ENCODE results near the gene DAPP1. TPM values are rescaled to one million over a fixed set of nuclear protein-coding genes. Genes with fewer than 3 reads are reported as not detected.
"Not testable (repeated sequence)": the region's sequence is repeated elsewhere in the genome, so short reads cannot be mapped to it uniquely, and the experiment has no call there.

Gene DAPP1
- total RNA-seq, 1 donor from 2014 or later, result 9.1 TPM

- no peak for DNase-seq (ENCODE audit: low spot score)
Observed at GRCh38 chr4:99824070-99824599, 7.5 kb downstream of the DAPP1 start.

- no peak for DNase-seq (ENCODE audit: low spot score)
Observed at GRCh38 chr4:99825272-99825671, 8.6 kb downstream of the DAPP1 start.

GRCh38 chr4:99826016-99826415, 9.4 kb downstream of the DAPP1 start:
- DNase-seq (ENCODE audit: low spot score), result no peak

GRCh38 chr4:99827454-99827853, 10.8 kb downstream of the DAPP1 start:
- no peak for DNase-seq (ENCODE audit: low spot score)

GRCh38 chr4:99827857-99828256, 11.2 kb downstream of the DAPP1 start:
- no peak for DNase-seq (ENCODE audit: low spot score)

GRCh38 chr4:99828477-99828876, 11.8 kb downstream of the DAPP1 start:
- DNase-seq (ENCODE audit: low spot score), result no peak

- DNase-seq (ENCODE audit: low spot score), result not testable (repeated sequence)
Observed at GRCh38 chr4:99830051-99830450, 13.4 kb downstream of the DAPP1 start.

- no peak for DNase-seq (ENCODE audit: low spot score)
Observed at GRCh38 chr4:99832321-99832720, 15.7 kb downstream of the DAPP1 start.

- no peak for DNase-seq (ENCODE audit: low spot score)
Observed at GRCh38 chr4:99832758-99833157, 16.1 kb downstream of the DAPP1 start.

GRCh38 chr4:99833756-99834155, 17.1 kb downstream of the DAPP1 start:
- DNase-seq (ENCODE audit: low spot score), result no peak

GRCh38 chr4:99834569-99834968, 17.9 kb downstream of the DAPP1 start:
- DNase-seq (ENCODE audit: low spot score), result no peak

- DNase-seq (ENCODE audit: low spot score), result no peak
Observed at GRCh38 chr4:99835942-99836341, 19.3 kb downstream of the DAPP1 start.

GRCh38 chr4:99838927-99839326, 22.3 kb downstream of the DAPP1 start:
- no peak for DNase-seq (ENCODE audit: low spot score)

- no peak for DNase-seq (ENCODE audit: low spot score)
Observed at GRCh38 chr4:99841129-99841528, 24.5 kb downstream of the DAPP1 start.

- no peak for DNase-seq (ENCODE audit: low spot score)
Observed at GRCh38 chr4:99843413-99843812, 26.8 kb downstream of the DAPP1 start.

GRCh38 chr4:99844048-99844447, 27.4 kb downstream of the DAPP1 start:
- DNase-seq (ENCODE audit: low spot score), result no peak

- no peak for DNase-seq (ENCODE audit: low spot score)
Observed at GRCh38 chr4:99845179-99845578, 28.6 kb downstream of the DAPP1 start.

GRCh38 chr4:99845708-99846469, 29.3 kb downstream of the DAPP1 start:
- no peak for DNase-seq (ENCODE audit: low spot score)

- no peak for DNase-seq (ENCODE audit: low spot score)
Observed at GRCh38 chr4:99846891-99847290, 30.3 kb downstream of the DAPP1 start.

- no peak for DNase-seq (ENCODE audit: low spot score)
Observed at GRCh38 chr4:99847362-99847976, 30.8 kb downstream of the DAPP1 start.

GRCh38 chr4:99848591-99849001, 32.0 kb downstream of the DAPP1 start:
- DNase-seq (ENCODE audit: low spot score), result no peak

GRCh38 chr4:99852199-99852749, 35.6 kb downstream of the DAPP1 start:
- DNase-seq (ENCODE audit: low spot score), result no peak

GRCh38 chr4:99853190-99853589, 36.6 kb downstream of the DAPP1 start:
- DNase-seq (ENCODE audit: low spot score), result no peak

Measured in umbilical cord (tissue), 2 donors.